IPS-18a (cell line): ENCODE results near the gene TMEM123.

ENCODE experiments used
- H3K27ac ChIP-seq: one replicate; pipeline ENCODE4 v1.5.1; 2013; ENCODE audit warnings: low read length
- H3K27me3 ChIP-seq: one replicate; pipeline ENCODE4 v1.6.1; 2013; ENCODE audit warnings: mild to moderate bottlenecking, low read length; ENCODE audit not compliant: control insufficient read depth, insufficient read depth
- H3K36me3 ChIP-seq: one replicate; pipeline ENCODE4 v1.6.1; 2013; ENCODE audit warnings: low read depth, low read length; ENCODE audit not compliant: control insufficient read depth
- H3K4me1 ChIP-seq: one replicate; pipeline ENCODE4 v1.6.1; 2013; ENCODE audit warnings: low read depth, low read length; ENCODE audit not compliant: control insufficient read depth
- H3K4me3 ChIP-seq: one replicate; pipeline ENCODE4 v1.5.1; 2013; ENCODE audit warnings: low read length
- H3K9ac ChIP-seq: one replicate; pipeline ENCODE4 v1.6.1; 2013; ENCODE audit warnings: mild to moderate bottlenecking, low read length, moderate library complexity
- H3K9me3 ChIP-seq: one replicate; pipeline ENCODE4 v1.6.1; 2013; ENCODE audit warnings: low read depth, low read length; ENCODE audit not compliant: control insufficient read depth

The TMEM123 gene

GRCh38 chr11:102470251-102470650, 17.7 kb upstream of the TMEM123 start:
- Histone ChIP-seq H3K27me3 (no peaks in the 10 kb centered on the region), H3K9me3 (no peaks in the 10 kb centered on the region), H3K4me1 (no peaks in the 10 kb centered on the region), H3K4me3 (no peak overlapping the region), H3K36me3 (no peaks in the 10 kb centered on the region), H3K9ac (no peak overlapping the region), H3K27ac (no peak overlapping the region)

DNA sequence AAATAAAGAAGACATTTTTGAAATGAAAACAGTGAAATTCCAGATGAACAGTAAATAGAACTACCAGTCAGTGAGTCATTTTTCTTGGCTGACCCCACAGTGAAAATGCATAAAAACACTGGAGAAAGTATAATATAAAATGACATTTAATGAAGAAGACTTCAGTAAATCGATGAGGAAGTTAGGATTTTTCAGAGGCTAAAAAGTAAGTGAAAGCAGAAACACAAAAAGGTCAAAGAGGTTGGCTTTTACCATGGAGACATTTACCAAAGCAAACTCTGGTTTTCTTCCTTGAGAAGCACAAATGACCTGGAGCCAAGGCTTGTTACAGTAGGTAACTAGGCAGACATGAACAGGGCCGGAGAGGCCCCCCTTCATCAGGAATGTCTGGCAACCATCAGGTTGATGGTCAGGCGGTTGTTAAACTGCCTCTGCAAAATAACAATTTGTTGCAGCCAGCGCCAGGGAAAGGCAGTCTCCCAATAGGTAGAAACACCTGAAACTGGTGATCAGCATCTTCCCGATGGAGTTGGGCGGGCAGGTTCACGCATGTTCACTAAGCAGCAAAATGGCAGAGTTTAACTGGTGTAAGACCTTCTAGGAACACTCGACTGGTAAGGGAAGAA, 16.7 kb upstream of the TMEM123 start:
- H3K36me3 ChIP-seq = no peaks in the 10 kb centered on the region
- no peaks in the 10 kb centered on the region for H3K27me3 ChIP-seq
- H3K4me3 ChIP-seq = no peak overlapping the region
- H3K9ac ChIP-seq = no peak overlapping the region
- no peak overlapping the region for H3K27ac ChIP-seq
- no peaks in the 10 kb centered on the region for H3K9me3 ChIP-seq
- H3K4me1 ChIP-seq = no peaks in the 10 kb centered on the region

- no peak overlapping the region for H3K27ac ChIP-seq
- H3K9me3 ChIP-seq = no peaks in the 10 kb centered on the region
- H3K9ac ChIP-seq = no peak overlapping the region
- no peaks in the 10 kb centered on the region for H3K36me3 ChIP-seq
- no peaks in the 10 kb centered on the region for H3K27me3 ChIP-seq
- H3K4me1 ChIP-seq = no peaks in the 10 kb centered on the region
- no peak overlapping the region for H3K4me3 ChIP-seq
Observed at GRCh38 chr11:102468616-102469195, 16.1 kb upstream of the TMEM123 start.

DNA sequence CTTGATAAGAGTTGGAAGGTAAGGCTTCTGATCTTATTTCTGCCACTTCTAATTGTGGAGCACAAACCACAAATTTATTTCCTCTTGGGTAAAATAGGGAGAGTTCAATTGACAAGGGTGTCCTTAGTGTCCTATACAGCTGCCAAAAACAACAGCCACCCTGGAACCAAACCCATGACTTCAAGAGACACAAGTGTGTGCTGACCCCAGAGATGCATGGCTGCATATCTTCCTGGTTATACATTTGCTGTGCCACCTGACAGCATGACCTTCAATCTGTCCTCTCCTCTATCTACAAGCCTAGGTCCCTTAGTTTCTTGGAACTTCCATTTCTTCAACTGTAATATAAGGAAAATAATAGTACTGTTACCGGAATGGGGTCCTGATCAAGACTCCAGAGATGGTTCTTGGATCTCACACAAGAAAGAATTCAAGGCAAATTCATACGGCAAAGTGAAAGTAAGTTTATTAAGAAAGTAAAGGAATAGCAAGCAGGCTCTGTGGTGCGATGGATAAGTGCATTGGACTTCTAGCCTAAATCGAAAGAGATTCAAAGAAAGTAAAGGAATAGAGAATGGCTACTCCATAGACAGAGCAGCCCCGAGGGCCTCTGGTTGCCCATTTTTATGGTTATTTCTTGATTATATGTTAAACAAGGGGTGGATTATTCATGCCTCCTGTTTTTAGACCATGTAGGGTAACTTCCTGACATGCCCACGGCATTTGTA, 15.5 kb upstream of the TMEM123 start:
- Histone ChIP-seq H3K4me3 (no peak overlapping the region), H3K36me3 (no peaks in the 10 kb centered on the region), H3K4me1 (no peaks in the 10 kb centered on the region), H3K27ac (no peak overlapping the region), H3K9me3 (no peaks in the 10 kb centered on the region), H3K27me3 (no peaks in the 10 kb centered on the region), H3K9ac (no peak overlapping the region)

- no peaks in the 10 kb centered on the region for H3K9me3 ChIP-seq
- no peak overlapping the region for H3K27ac ChIP-seq
- H3K36me3 ChIP-seq = no peaks in the 10 kb centered on the region
- H3K9ac ChIP-seq = no peak overlapping the region
- no peaks in the 10 kb centered on the region for H3K4me1 ChIP-seq
- no peaks in the 10 kb centered on the region for H3K27me3 ChIP-seq
- no peak overlapping the region for H3K4me3 ChIP-seq
Observed at GRCh38 chr11:102467080-102467708, 14.6 kb upstream of the TMEM123 start.

- H3K4me1 ChIP-seq = no peaks in the 10 kb centered on the region
- H3K4me3 ChIP-seq = no peak overlapping the region
- no peaks in the 10 kb centered on the region for H3K9me3 ChIP-seq
- no peaks in the 10 kb centered on the region for H3K27me3 ChIP-seq
- no peak overlapping the region for H3K9ac ChIP-seq
- H3K36me3 ChIP-seq = no peaks in the 10 kb centered on the region
- no peak overlapping the region for H3K27ac ChIP-seq
Observed at GRCh38 chr11:102465696-102466095, 13.1 kb upstream of the TMEM123 start.

GRCh38 chr11:102464859-102465500, 12.4 kb upstream of the TMEM123 start:
- Histone ChIP-seq H3K4me3 (no peak overlapping the region), H3K27me3 (no peaks in the 10 kb centered on the region), H3K9me3 (no peaks in the 10 kb centered on the region), H3K27ac (no peak overlapping the region), H3K36me3 (no peaks in the 10 kb centered on the region), H3K4me1 (no peaks in the 10 kb centered on the region), H3K9ac (no peak overlapping the region)

- Histone ChIP-seq H3K27ac (no peak overlapping the region), H3K27me3 (no peaks in the 10 kb centered on the region), H3K4me3 (no peak overlapping the region), H3K9ac (no peak overlapping the region), H3K9me3 (no peaks in the 10 kb centered on the region), H3K4me1 (no peaks in the 10 kb centered on the region), H3K36me3 (no peaks in the 10 kb centered on the region)
Observed at GRCh38 chr11:102464037-102464436, 11.5 kb upstream of the TMEM123 start.

GRCh38 chr11:102462610-102463009, 10.0 kb upstream of the TMEM123 start:
- no peak overlapping the region for H3K4me3 ChIP-seq
- H3K9me3 ChIP-seq = no peaks in the 10 kb centered on the region
- no peak overlapping the region for H3K9ac ChIP-seq
- no peaks in the 10 kb centered on the region for H3K4me1 ChIP-seq
- no peaks in the 10 kb centered on the region for H3K36me3 ChIP-seq
- no peaks in the 10 kb centered on the region for H3K27me3 ChIP-seq
- no peak overlapping the region for H3K27ac ChIP-seq

DNA sequence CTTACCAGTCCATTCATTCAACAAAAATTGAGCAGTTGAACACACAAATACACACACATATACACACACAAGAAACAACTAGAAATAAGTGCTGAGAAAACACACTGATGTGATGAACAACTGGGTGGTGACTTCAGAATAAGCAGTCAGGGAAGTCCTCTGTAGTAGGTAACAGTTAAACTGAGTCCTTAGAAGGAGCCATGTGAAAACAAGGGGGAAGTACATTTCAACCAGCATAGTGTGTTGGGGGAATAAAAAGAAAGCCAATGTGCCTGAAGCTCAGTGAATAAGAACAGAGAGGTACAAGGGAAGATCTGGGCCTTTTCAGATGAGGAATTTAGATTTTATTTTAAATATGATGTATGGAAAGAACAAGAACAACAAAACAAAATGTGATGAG, 6.8 kb upstream of the TMEM123 start:
- Histone ChIP-seq H3K9ac (no peak overlapping the region), H3K27ac (no peak overlapping the region), H3K9me3 (no peaks in the 10 kb centered on the region), H3K4me1 (no peaks in the 10 kb centered on the region), H3K27me3 (peaks cover 5% of the 10 kb centered on the region), H3K36me3 (no peaks in the 10 kb centered on the region), H3K4me3 (no peak overlapping the region)

- no peaks in the 10 kb centered on the region for H3K9me3 ChIP-seq
- no peak overlapping the region for H3K4me3 ChIP-seq
- peaks cover 5% of the 10 kb centered on the region for H3K27me3 ChIP-seq
- H3K36me3 ChIP-seq = no peaks in the 10 kb centered on the region
- H3K4me1 ChIP-seq = peaks cover 6% of the 10 kb centered on the region
- no peak overlapping the region for H3K9ac ChIP-seq
- no peak overlapping the region for H3K27ac ChIP-seq
Observed at GRCh38 chr11:102458548-102458947, 6.0 kb upstream of the TMEM123 start.
